Endothelial cell of umbilical vein (primary cell): ENCODE results near the gene SMAD2. TPM values are rescaled to one million over a fixed set of nuclear protein-coding genes. Genes with fewer than 3 reads are reported as not detected.

Experiments
- BruUV-seq: library from RNA; stranded (reverse); fragments of 400-500 nt; replicated peaks from 2 replicates; lab custom pipeline; 2021; lab: Mats Ljungman, UMichigan
- CTCF ChIA-PET: fragments of 300-600, 350-600 bp; sonication (Branson Sonifier 250); formaldehyde crosslinking; loops from one replicate; lab custom pipeline; 2021; ENCODE audit warnings: antibody characterized with exemption, inconsistent platforms; lab: Charles Lee
- POLR2A ChIA-PET: fragments of 300-600, 350-600 bp; sonication (Branson Sonifier 250); formaldehyde crosslinking; loops from one replicate; lab custom pipeline; 2021; ENCODE audit warnings: antibody characterized with exemption, inconsistent platforms; lab: Charles Lee
- DNase-seq: peaks from one replicate; pipeline ENCODE4 v3.0.0-alpha.2; 2011; ENCODE audit warnings: low read depth, low spot score
- FAIRE-seq: peaks from 2 replicates; lab custom pipeline; 2011; peaks lifted over from hg19 to GRCh38; lab: Jason Lieb, UNC
- H2AFZ ChIP-seq: 2 replicates; pipeline ENCODE4 v1.6.0; 2012; ENCODE audit warnings: low read depth, low read length, control low read depth, inconsistent platforms
- H3K27ac ChIP-seq: 2 replicates; pipeline ENCODE4 v1.5.1; 2011; ENCODE audit warnings: low read depth, mild to moderate bottlenecking, control low read depth, low read length, moderate library complexity; ENCODE audit not compliant: insufficient read depth
- H3K27me3 ChIP-seq, 2 experiments: 2 replicates each; pipeline versions ENCODE4 v1.6.0 to v1.6.1; 2011; ENCODE audit warnings: low read length in 2 of 2, mixed read lengths in 1 of 2; ENCODE audit not compliant: control insufficient read depth in 2 of 2, insufficient read depth in 2 of 2
- H3K36me3 ChIP-seq, 2 experiments: 2 replicates in 1 of 2; 3 replicates in 1 of 2; pipeline ENCODE4 v1.5.1; 2011; ENCODE audit warnings: low read length in 2 of 2, mild to moderate bottlenecking in 1 of 2, moderate library complexity in 1 of 2; ENCODE audit not compliant: control insufficient read depth in 2 of 2, insufficient read depth in 2 of 2; ENCODE audit errors: extremely low read depth in 1 of 2
- H3K4me1 ChIP-seq: 3 replicates; pipeline ENCODE4 v1.5.1; 2011; ENCODE audit warnings: mild to moderate bottlenecking, low read length; ENCODE audit not compliant: control insufficient read depth, insufficient read depth; ENCODE audit errors: extremely low read depth
- H3K4me2 ChIP-seq: 2 replicates; pipeline ENCODE4 v1.6.1; 2011; ENCODE audit warnings: low read length, control low read depth, mixed read lengths; ENCODE audit not compliant: insufficient read depth
- H3K4me3 ChIP-seq, 3 experiments: fragments of 200-600 bp in 1 of 3; sonication (generic), shearing (Covaris generic) in 1 of 3; replicated peaks in 1 of 3; 2 replicates each; pipeline ENCODE4 v1.5.1; 2011 to 2016; ENCODE audit warnings: control low read depth in 3 of 3, low read length in 3 of 3, mild to moderate bottlenecking in 2 of 3, inconsistent platforms in 1 of 3, low read depth in 1 of 3, moderate library complexity in 1 of 3; ENCODE audit not compliant: insufficient read depth in 1 of 3
- H3K79me2 ChIP-seq: 2 replicates; pipeline ENCODE4 v1.6.0; 2012; ENCODE audit warnings: low read length, inconsistent platforms; ENCODE audit not compliant: control insufficient read depth, insufficient read depth
- H3K9ac ChIP-seq: replicated peaks from 2 replicates; pipeline ENCODE3; 2011; ENCODE audit warnings: low read length, control low read depth; ENCODE audit not compliant: insufficient read depth; ENCODE audit errors: extremely low read depth
- H3K9me1 ChIP-seq: replicated peaks from 3 replicates; pipeline ENCODE4 v1.6.0; 2011; ENCODE audit warnings: mild to moderate bottlenecking, low read length; ENCODE audit not compliant: control insufficient read depth, insufficient read depth; ENCODE audit errors: extremely low read depth
- H3K9me3 ChIP-seq: replicated peaks from 2 replicates; pipeline ENCODE4 v1.5.1; 2012; ENCODE audit warnings: low read length, inconsistent platforms; ENCODE audit not compliant: control insufficient read depth, insufficient read depth
- H4K20me1 ChIP-seq: replicated peaks from 2 replicates; pipeline ENCODE3; 2011; ENCODE audit warnings: mild to moderate bottlenecking, low read length; ENCODE audit not compliant: control insufficient read depth, insufficient read depth; ENCODE audit errors: extremely low read depth
- CTCF ChIP-seq, 2 donors: IDR thresholded peaks; 1 replicate in 1 of 2; 2 replicates in 1 of 2; pipeline ENCODE4 v1.5.1; 2011; ENCODE audit warnings: low read length in 2 of 2, mild to moderate bottlenecking in 2 of 2, moderate library complexity in 2 of 2, control low read depth in 1 of 2, inconsistent platforms in 1 of 2, low read depth in 1 of 2; ENCODE audit not compliant: insufficient read depth in 1 of 2; ENCODE audit errors: extremely low read depth in 1 of 2
- EZH2 ChIP-seq: IDR thresholded peaks from 2 replicates; pipeline ENCODE4 v1.6.1; 2012; ENCODE audit warnings: borderline replicate concordance, low read depth, mild to moderate bottlenecking, moderate library complexity, low read length, inconsistent platforms; ENCODE audit not compliant: severe bottlenecking
- FOS ChIP-seq: IDR thresholded peaks from 2 replicates; pipeline ENCODE4 v1.6.1; 2011; ENCODE audit warnings: mild to moderate bottlenecking, low read length, moderate library complexity, borderline replicate concordance; ENCODE audit not compliant: insufficient read depth
- GATA2 ChIP-seq: IDR thresholded peaks from 2 replicates; pipeline ENCODE4 v1.7.0; 2011; ENCODE audit warnings: low read depth, mild to moderate bottlenecking, moderate library complexity, mixed read lengths, low read length; ENCODE audit not compliant: insufficient read length, insufficient read depth
- JUN ChIP-seq: IDR thresholded peaks from 2 replicates; pipeline ENCODE4 v1.6.1; 2011; ENCODE audit warnings: borderline replicate concordance, low read depth; ENCODE audit not compliant: insufficient read length, insufficient read depth
- MAX ChIP-seq: IDR thresholded peaks from 2 replicates; pipeline ENCODE4 v1.6.1; 2011; ENCODE audit not compliant: insufficient read depth, insufficient read length
- MYC ChIP-seq: IDR thresholded peaks from one replicate; pipeline ENCODE4 v1.6.1; 2011; ENCODE audit warnings: mild to moderate bottlenecking, low read depth, low read length
- POLR2A ChIP-seq: IDR thresholded peaks from 2 replicates; pipeline ENCODE4 v1.6.1; 2012; ENCODE audit warnings: low read depth, mild to moderate bottlenecking, control low read depth, low read length
- POLR2AphosphoS5 ChIP-seq: IDR thresholded peaks from 2 replicates; pipeline ENCODE4 v1.6.1; 2012; ENCODE audit warnings: low read depth, mild to moderate bottlenecking, control low read depth, low read length, moderate library complexity; ENCODE audit not compliant: insufficient read depth
- dilution Hi-C: fragments of 300-500 bp; cut with MboI; formaldehyde crosslinking; loops from one replicate; pipeline ENCODE4 v1.15.0; 2019; ENCODE audit warnings: low sequenced_read_pairs; ENCODE audit not compliant: extremely low pct_ligation_motif_present
- intact Hi-C: fragments of 100-400 bp; cut with micrococcal nuclease; formaldehyde crosslinking; loops from one replicate; pipeline ENCODE4 v1.10.0; 2022
- polyA plus RNA-seq, 4 experiments: library from polyadenylated mRNA; depleted of rRNA in 3 of 4; stranded (reverse) in 3 of 4; unstranded in 1 of 4; fragments of >200 nt; gene quantifications; 2 replicates each; pipeline versions ENCODE4 v1.2.1 to v1.2.3, GENCODE V29; 2011 to 2012; ENCODE audit warnings: missing spikeins in 1 of 4
- total RNA-seq: library from RNA; stranded (reverse); gene quantifications from 2 replicates; pipeline ENCODE4 v1.2.3, GENCODE V29; 2021

The SMAD2 gene
- total and polyA plus RNA-seq, 2 donors (not counting 3 experiments of a cell fraction or from before 2014, with no cell fraction given) = 40.3 to 123 TPM

- Histone ChIP-seq H3K36me3 (peaks cover 0 to 5% of the 10 kb centered on the region in 2 experiments), H3K4me1 (peaks cover 2% of the 10 kb centered on the region), H3K9ac (no peak overlapping the region), H3K9me1 (peaks cover 8% of the 10 kb centered on the region), H3K79me2 (peaks cover 40% of the 10 kb centered on the region), H3K4me2 (no peak overlapping the region), H4K20me1 (no peaks in the 10 kb centered on the region), H3K9me3 (no peaks in the 10 kb centered on the region), H2AFZ (no peak overlapping the region), H3K27me3 (no peaks in the 10 kb centered on the region), H3K27ac (no peak overlapping the region), H3K4me3 (no peak overlapping the region)
- intact Hi-C loops (no loop called here), dilution Hi-C loops (no loop called here)
- ChIA-PET POLR2A (no interaction called here), CTCF (no interaction called here)
- FAIRE-seq (no peak), DNase-seq (no peak)
- TF ChIP-seq MYC (no peak), EZH2 (no peak), GATA2 (no peak), POLR2A (no peak), FOS (no peak), CTCF (IDR thresholded peaks at IDR 0.05; ENCODE audit: extremely low read depth in 1 of 2, insufficient read depth in 1 of 2, low read depth in 1 of 2, low read length in 2 of 2) (no peak), POLR2AphosphoS5 (no peak), JUN (no peak), MAX (no peak)
- BruUV-seq = no TSS peak
Measured at GRCh38 chr18:47872426-47872825, 58.0 kb downstream of the SMAD2 start.
